ENCODE results near the gene TXLNG. TPM values are rescaled to one million over a fixed set of nuclear protein-coding genes. Genes with fewer than 3 reads are reported as not detected.
A peak's percentile ranks its signal among the peaks of the same experiment; 100 is the strongest.

TXLNG gene
- total RNA-seq = 10 to 100 TPM; 11.9 to 23.1 (median 17.3) TPM
- polyA plus RNA-seq = 10 to 100 TPM; 16.0 to 22.1 TPM
- 79.6 reads per million, percentile 80 among the genes with 10 or more reads in this experiment for total RNA-seq

DNA sequence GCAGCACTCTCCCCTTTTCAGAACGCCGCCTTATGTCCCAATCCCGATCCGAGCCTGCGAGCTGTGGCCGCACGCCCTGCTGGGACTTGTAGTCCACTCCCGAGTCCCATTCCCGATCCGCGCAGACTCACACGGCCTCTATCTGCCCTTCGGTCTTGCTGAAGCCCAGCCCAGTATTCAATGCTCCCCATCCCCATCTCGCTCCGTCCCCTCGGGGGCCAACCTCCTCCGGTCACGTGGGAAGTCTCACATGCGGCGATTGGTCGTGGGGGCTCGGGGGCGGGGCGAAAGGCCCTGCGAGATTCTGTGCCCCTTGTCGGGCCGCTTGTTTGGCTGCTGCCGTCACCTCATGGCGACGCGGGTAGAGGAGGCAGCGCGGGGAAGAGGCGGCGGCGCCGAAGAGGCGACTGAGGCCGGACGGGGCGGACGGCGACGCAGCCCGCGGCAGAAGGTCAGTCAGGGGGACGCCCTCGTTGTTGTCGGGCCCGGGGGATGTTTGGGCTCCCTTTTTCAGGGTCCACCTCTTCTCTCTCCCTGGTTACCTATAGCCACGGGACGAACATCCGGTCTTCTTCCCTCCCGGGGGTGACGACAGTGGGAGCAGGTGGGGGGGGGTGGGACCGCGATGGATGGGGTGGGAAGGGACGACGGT lies at the start of gene TXLNG:
Gene TXLNG, plus strand, starts transcription at position 328 of the 652 bp plus-strand sequence. Its CDS starts 22 bp downstream, at position 350.
- ATAC-seq = peak; percentile 97

DNA sequence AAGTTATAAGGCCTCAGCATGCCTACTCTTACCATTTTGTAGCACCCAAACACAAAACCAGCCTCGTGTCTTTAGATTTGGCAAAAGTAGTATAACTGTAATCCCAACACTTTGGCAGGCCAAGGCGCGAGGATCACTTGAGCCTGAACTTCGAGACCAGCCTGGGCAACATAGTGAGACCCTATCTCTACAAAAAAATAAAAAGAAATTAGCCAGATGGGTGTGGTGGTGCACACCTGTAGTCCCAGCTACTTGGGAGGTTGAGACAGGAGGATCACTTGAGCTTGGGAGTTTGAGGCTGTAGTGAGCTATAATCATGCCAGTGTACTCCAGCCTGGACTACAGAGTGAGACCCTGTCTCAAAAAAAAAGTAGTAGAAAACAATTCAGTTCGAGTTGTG lies 49.2 kb upstream of the TXLNG start:
- no peak for DNase-seq
- ATAC-seq = no peak
- Mint-ChIP-seq H3K27me3 (no peaks in the 10 kb centered on the region), H3K27ac (no peak overlapping the region), H3K4me3 (no peak overlapping the region), H3K9me3 (no peaks in the 10 kb centered on the region), H3K4me1 (peaks cover 0 to 6% (median 5%) of the 10 kb centered on the region in 7 donors), H3K36me3 (peaks cover 0 to 60% (median 7%) of the 10 kb centered on the region in 5 donors)
- Histone ChIP-seq H3K36me3 (ENCODE audit: control insufficient read depth in 2 of 3, insufficient read depth in 3 of 3, low read length in 3 of 3) (peaks cover 0 to 40% (median 0%) of the 10 kb centered on the region in 3 experiments), H3K9me3 (ENCODE audit: control insufficient read depth in 2 of 3, low read length in 3 of 3) (no peaks in the 10 kb centered on the region), H3K27ac (ENCODE audit: low read depth, low read length) (no peak overlapping the region), H3K4me1 (ENCODE audit: control insufficient read depth in 2 of 2, insufficient read depth in 2 of 2, low read length in 2 of 2) (no peaks in the 10 kb centered on the region), H3K27me3 (ENCODE audit: control insufficient read depth in 2 of 2, insufficient read depth in 2 of 2, low read length in 2 of 2) (no peaks in the 10 kb centered on the region), H3K4me3 (ENCODE audit: low read length) (no peak overlapping the region)
- POLR2A ChIA-PET = no interaction called here
- CTCF ChIA-PET = no interaction called here
- intact Hi-C loops (cut with micrococcal nuclease) = no loop called here

More for the DNA sequence above, at the start of gene TXLNG:
- Mint-ChIP-seq H3K4me1 (peaks cover 4 to 42% (median 12%) of the 10 kb centered on the region in 7 donors), H3K9me3 (no peaks in the 10 kb centered on the region), H3K27ac (peak within 1 kb of the TSS; percentile 78 to 94 (median 90)), H3K27me3 (no peaks in the 10 kb centered on the region), H3K36me3 (peaks cover 0 to 7% (median 0%) of the 10 kb centered on the region in 5 donors), H3K4me3 (peak within 1 kb of the TSS; percentile 95 to 99 (median 97))
- H3K27me3 ChIP-seq (ENCODE audit: control insufficient read depth in 2 of 2, insufficient read depth in 2 of 2, low read length in 2 of 2) = no peaks in the 10 kb centered on the region
- peaks cover 0 to 3% of the 10 kb centered on the region in 2 donors for H3K4me1 ChIP-seq (ENCODE audit: control insufficient read depth in 2 of 2, insufficient read depth in 2 of 2, low read length in 2 of 2)
- peaks cover 0 to 8% (median 0%) of the 10 kb centered on the region in 3 experiments for H3K36me3 ChIP-seq (ENCODE audit: control insufficient read depth in 2 of 3, insufficient read depth in 3 of 3, low read length in 3 of 3)
- intact Hi-C loops (cut with micrococcal nuclease) = loop anchor here (1.0 to 5.0 kb wide), 14 partner anchors 41 to 1913 kb away; partner anchors contain the start of genes PIGA (in 2 of the 2), RBBP7 (in 2 of the 2), SYAP1 (in 2 of the 2) and AP1S2 (in 1 of the 2)
- POLR2A ChIA-PET = no interaction called here
- peak within 1 kb of the TSS; percentile 88 for H3K27ac ChIP-seq (ENCODE audit: low read depth, low read length)
- peak within 1 kb of the TSS; percentile 94 for H3K4me3 ChIP-seq (ENCODE audit: low read length)
- H3K9me3 ChIP-seq (ENCODE audit: control insufficient read depth in 2 of 3, low read length in 3 of 3) = no peaks in the 10 kb centered on the region
- DNase-seq = peak; percentile 81 to 98 (median 97)
- CTCF ChIA-PET = no interaction called here

DNA sequence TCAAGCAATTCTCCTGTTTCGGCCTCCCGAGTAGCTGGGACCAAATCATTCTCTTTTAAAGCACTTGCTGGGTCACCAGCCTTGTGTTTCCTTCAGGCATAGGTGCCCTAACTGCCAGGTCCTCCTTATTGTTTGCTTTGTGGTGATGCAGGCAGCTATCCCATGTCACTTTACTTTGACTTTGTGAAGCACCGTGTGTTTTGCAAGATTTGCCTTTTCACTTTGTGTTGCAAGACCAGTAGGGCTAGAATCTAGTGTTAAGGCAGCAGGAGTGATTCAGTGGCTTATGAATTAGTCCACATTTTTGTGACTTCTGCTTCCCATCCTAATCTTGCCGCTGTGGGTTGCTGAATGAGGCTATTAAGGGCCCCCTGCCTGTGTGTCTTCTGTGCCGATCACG lies 46.7 kb upstream of the TXLNG start:
- ATAC-seq = peak; percentile 20
- Mint-ChIP-seq H3K36me3 (peaks cover 3 to 59% (median 10%) of the 10 kb centered on the region in 5 donors), H3K27ac (peak overlapping the region in 3 of 9 donors; percentile 7 to 44 (median 16)), H3K27me3 (no peaks in the 10 kb centered on the region), H3K9me3 (no peaks in the 10 kb centered on the region), H3K4me3 (no peak overlapping the region), H3K4me1 (peaks cover 0 to 4% (median 0%) of the 10 kb centered on the region in 7 donors)
- H3K4me1 ChIP-seq (ENCODE audit: control insufficient read depth in 2 of 2, insufficient read depth in 2 of 2, low read length in 2 of 2) = no peaks in the 10 kb centered on the region
- no peak for DNase-seq
- H3K27me3 ChIP-seq (ENCODE audit: control insufficient read depth in 2 of 2, insufficient read depth in 2 of 2, low read length in 2 of 2) = no peaks in the 10 kb centered on the region
- ChIA-PET POLR2A (no interaction called here), CTCF (no interaction called here)
- no peaks in the 10 kb centered on the region for H3K9me3 ChIP-seq (ENCODE audit: control insufficient read depth in 2 of 3, low read length in 3 of 3)
- no peak overlapping the region for H3K27ac ChIP-seq (ENCODE audit: low read depth, low read length)
- H3K36me3 ChIP-seq (ENCODE audit: control insufficient read depth in 2 of 3, insufficient read depth in 3 of 3, low read length in 3 of 3) = peaks cover 0 to 50% (median 0%) of the 10 kb centered on the region in 3 experiments
- intact Hi-C loops (cut with micrococcal nuclease) = no loop called here
- H3K4me3 ChIP-seq (ENCODE audit: low read length) = no peak overlapping the region

DNA sequence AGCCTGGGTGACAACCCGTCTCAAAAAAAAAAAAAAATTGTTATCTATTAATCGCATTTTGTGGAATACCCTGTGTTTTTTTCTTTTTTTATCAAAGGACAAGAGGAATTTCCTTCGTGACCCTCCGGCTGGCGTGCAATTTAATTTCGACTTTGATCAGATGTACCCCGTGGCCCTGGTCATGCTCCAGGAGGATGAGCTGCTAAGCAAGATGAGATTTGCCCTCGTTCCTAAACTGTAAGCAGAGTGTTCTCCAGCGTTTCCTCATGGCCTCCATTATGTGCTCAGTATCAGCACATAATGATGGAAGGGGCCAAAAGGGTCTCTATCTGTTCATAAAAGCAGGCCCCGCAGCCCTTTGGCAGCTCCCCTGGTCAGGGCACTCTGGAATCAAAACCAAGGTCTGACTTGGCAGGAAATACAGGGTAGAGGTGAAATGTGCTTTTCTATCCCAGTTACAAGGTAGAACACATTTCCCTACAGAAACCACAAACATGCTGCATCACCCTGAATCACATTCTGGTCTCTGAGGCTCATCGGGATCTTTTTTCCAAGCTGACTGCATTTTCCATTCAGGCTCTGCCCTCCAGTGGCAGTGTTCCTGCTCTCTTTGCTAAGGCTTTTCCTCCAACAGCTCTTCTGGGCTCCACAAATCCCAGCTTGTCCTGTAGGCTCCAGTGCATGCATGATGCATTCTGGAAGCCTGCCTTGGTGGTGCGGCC lies 42.5 kb upstream of the TXLNG start:
- no peak overlapping the region for H3K27ac Mint-ChIP-seq
- H3K4me3 ChIP-seq (ENCODE audit: low read length) = no peak overlapping the region
- H3K36me3 Mint-ChIP-seq = peaks cover 3 to 54% (median 10%) of the 10 kb centered on the region in 5 donors
- H3K27me3 ChIP-seq (ENCODE audit: control insufficient read depth in 2 of 2, insufficient read depth in 2 of 2, low read length in 2 of 2) = no peaks in the 10 kb centered on the region
- H3K4me3 Mint-ChIP-seq = no peak overlapping the region
- H3K27ac ChIP-seq (ENCODE audit: low read depth, low read length) = no peak overlapping the region
- peaks cover 0 to 4% (median 0%) of the 10 kb centered on the region in 7 donors for H3K4me1 Mint-ChIP-seq
- POLR2A ChIA-PET = interaction anchor here (0.7 kb wide), 1 partner anchor 10 kb away, joined by 3 read pairs; no protein-coding TSS in a partner anchor
- H3K9me3 ChIP-seq (ENCODE audit: control insufficient read depth in 2 of 3, low read length in 3 of 3) = no peaks in the 10 kb centered on the region
- no peaks in the 10 kb centered on the region for H3K9me3 Mint-ChIP-seq
- no peaks in the 10 kb centered on the region for H3K4me1 ChIP-seq (ENCODE audit: control insufficient read depth in 2 of 2, insufficient read depth in 2 of 2, low read length in 2 of 2)
- DNase-seq (no peak), ATAC-seq (no peak)
- intact Hi-C loops (cut with micrococcal nuclease) = no loop called here
- CTCF ChIA-PET = no interaction called here
- H3K27me3 Mint-ChIP-seq = no peaks in the 10 kb centered on the region
- peaks cover 0 to 50% (median 0%) of the 10 kb centered on the region in 3 experiments for H3K36me3 ChIP-seq (ENCODE audit: control insufficient read depth in 2 of 3, insufficient read depth in 3 of 3, low read length in 3 of 3)

DNA sequence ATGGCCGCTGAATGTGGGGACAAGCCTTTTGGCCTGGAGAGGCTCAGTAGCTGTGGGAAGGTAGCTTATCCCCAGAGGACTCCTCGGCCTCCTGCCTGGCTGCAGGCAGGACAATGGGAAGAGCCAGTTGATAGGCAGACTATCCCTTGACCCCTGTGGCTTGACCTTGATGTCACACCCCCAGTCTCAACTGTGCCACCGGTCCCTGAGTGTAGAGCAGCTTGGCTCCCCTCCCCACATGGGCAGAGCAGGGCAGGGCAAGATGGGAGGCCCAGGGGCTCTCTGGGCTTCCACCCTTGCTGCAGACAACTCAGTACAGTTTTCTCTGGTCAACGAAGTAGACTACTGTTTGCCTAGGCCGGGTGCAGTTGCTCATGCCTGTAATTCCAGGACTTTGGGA lies 41.2 kb upstream of the TXLNG start:
- H3K27me3 Mint-ChIP-seq = no peaks in the 10 kb centered on the region
- H3K9me3 ChIP-seq (ENCODE audit: control insufficient read depth in 2 of 3, low read length in 3 of 3) = no peaks in the 10 kb centered on the region
- H3K4me1 ChIP-seq (ENCODE audit: control insufficient read depth in 2 of 2, insufficient read depth in 2 of 2, low read length in 2 of 2) = no peaks in the 10 kb centered on the region
- ChIA-PET CTCF (no interaction called here), POLR2A (no interaction called here)
- H3K27ac Mint-ChIP-seq = no peak overlapping the region
- peaks cover 3 to 55% (median 12%) of the 10 kb centered on the region in 5 donors for H3K36me3 Mint-ChIP-seq
- H3K4me3 Mint-ChIP-seq = no peak overlapping the region
- H3K27ac ChIP-seq (ENCODE audit: low read depth, low read length) = no peak overlapping the region
- no peak overlapping the region for H3K4me3 ChIP-seq (ENCODE audit: low read length)
- peaks cover 0 to 4% (median 0%) of the 10 kb centered on the region in 7 donors for H3K4me1 Mint-ChIP-seq
- H3K36me3 ChIP-seq (ENCODE audit: control insufficient read depth in 2 of 3, insufficient read depth in 3 of 3, low read length in 3 of 3) = peaks cover 0 to 57% (median 0%) of the 10 kb centered on the region in 3 experiments
- no peak for ATAC-seq
- intact Hi-C loops (cut with micrococcal nuclease) = no loop called here
- H3K9me3 Mint-ChIP-seq = no peaks in the 10 kb centered on the region
- no peaks in the 10 kb centered on the region for H3K27me3 ChIP-seq (ENCODE audit: control insufficient read depth in 2 of 2, insufficient read depth in 2 of 2, low read length in 2 of 2)
- DNase-seq = no peak

- H3K9me3 Mint-ChIP-seq = no peaks in the 10 kb centered on the region
- ChIA-PET CTCF (no interaction called here), POLR2A (no interaction called here)
- peaks cover 3 to 56% (median 15%) of the 10 kb centered on the region in 5 donors for H3K36me3 Mint-ChIP-seq
- no peaks in the 10 kb centered on the region for H3K27me3 Mint-ChIP-seq
- Histone ChIP-seq H3K4me3 (ENCODE audit: low read length) (no peak overlapping the region), H3K4me1 (ENCODE audit: control insufficient read depth in 2 of 2, insufficient read depth in 2 of 2, low read length in 2 of 2) (no peaks in the 10 kb centered on the region), H3K27ac (ENCODE audit: low read depth, low read length) (no peak overlapping the region), H3K9me3 (ENCODE audit: control insufficient read depth in 2 of 3, low read length in 3 of 3) (no peaks in the 10 kb centered on the region), H3K27me3 (ENCODE audit: control insufficient read depth in 2 of 2, insufficient read depth in 2 of 2, low read length in 2 of 2) (no peaks in the 10 kb centered on the region), H3K36me3 (ENCODE audit: control insufficient read depth in 2 of 3, insufficient read depth in 3 of 3, low read length in 3 of 3) (peaks cover 0 to 60% (median 0%) of the 10 kb centered on the region in 3 experiments)
- ATAC-seq (no peak), DNase-seq (no peak)
- no peak overlapping the region for H3K4me3 Mint-ChIP-seq
- H3K27ac Mint-ChIP-seq = no peak overlapping the region
- H3K4me1 Mint-ChIP-seq = peaks cover 0 to 2% (median 0%) of the 10 kb centered on the region in 7 donors
- intact Hi-C loops (cut with micrococcal nuclease) = no loop called here
Measured at GRCh38 chrX:16745659-16746058, 40.6 kb upstream of the TXLNG start.

Data from naive thymus-derived CD4-positive, alpha-beta T cell (primary cell).